ENCODE measurements around the gene HOXD8. TPM values are rescaled to one million over a fixed set of nuclear protein-coding genes. Genes with fewer than 3 reads are reported as not detected.

Gene HOXD8
- total and polyA plus RNA-seq, 2 experiments from 2014 or later, result 19.7 to 27.8 TPM

DNA sequence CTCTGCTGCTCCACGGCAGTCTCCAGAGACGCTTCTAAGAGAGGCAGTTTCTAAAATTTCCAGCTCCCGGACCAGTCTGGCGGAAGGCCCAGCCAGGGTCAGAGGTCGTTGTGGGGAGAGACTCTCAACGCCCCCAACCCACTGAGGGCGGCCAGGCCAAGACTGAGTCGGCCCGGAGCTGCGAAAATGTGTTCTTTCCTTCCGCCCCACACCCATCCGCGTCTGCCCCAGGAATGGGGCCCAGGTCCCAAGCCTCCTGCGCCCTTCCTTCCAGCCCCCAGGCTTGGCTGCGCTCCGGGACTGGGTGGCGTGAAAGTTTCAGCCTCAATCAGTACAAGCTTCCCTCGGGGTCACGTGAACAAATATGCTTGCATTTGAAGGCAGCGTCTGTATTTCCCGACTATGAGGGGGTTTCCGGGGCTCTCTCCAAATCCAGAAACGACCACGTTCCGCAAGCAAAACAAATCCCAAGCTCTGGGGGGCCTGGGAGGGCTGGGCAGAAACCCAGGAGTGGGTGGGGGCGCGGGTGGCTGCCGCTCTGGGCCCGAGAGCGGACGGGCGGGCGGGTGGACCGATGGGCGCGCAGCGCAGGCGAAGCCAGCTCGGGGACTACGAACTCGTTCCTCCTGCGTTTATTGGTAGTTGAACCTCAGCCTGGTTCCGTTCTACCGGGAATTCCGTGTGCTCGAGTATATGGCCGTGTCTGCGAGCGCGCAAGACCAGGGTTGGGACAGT is 30.9 kb downstream of the HOXD8 start:
- H3K4me3 ChIP-seq, result no peak overlapping the region
- H3K4me1 ChIP-seq (ENCODE audit: insufficient read depth), result no peaks in the 10 kb centered on the region; the same call in 1 of the 2 replicates
- WGBS, 2 experiments (ENCODE audit: low coverage in 1 of 2, low lambda C conversion rate in 2 of 2, missing lambda C conversion rate in 2 of 2), result 92 to 93% methylated on average over 49 to 50 of the region's 50 CpGs
- no peaks in the 10 kb centered on the region for H3K79me2 ChIP-seq (ENCODE audit: insufficient read depth)
- no peak overlapping the region for H3K27ac ChIP-seq
- DNase-seq, result no peak
- no peaks in the 10 kb centered on the region for H4K20me1 ChIP-seq (ENCODE audit: insufficient read depth)
- H3K27me3 ChIP-seq (replicated peaks; ENCODE audit: insufficient read depth), result no peaks in the 10 kb centered on the region
- no peak overlapping the region for H2AFZ ChIP-seq
- H3K36me3 ChIP-seq (ENCODE audit: low read depth), result no peaks in the 10 kb centered on the region
- no peaks in the 10 kb centered on the region for H3K9me2 ChIP-seq (ENCODE audit: insufficient read depth)
- no peak overlapping the region for H3K4me2 ChIP-seq (ENCODE audit: unreplicated experiment)
- TF ChIP-seq EZH2 (IDR thresholded peaks at IDR 0.05; ENCODE audit: insufficient read depth, poor library complexity, severe bottlenecking), result no peak
- TF ChIP-seq EZH2phosphoT487 (IDR thresholded peaks at IDR 0.05; ENCODE audit: insufficient read depth, low read depth), result no peak
- in situ Hi-C loops (cut with MboI), result no loop called here
- no peaks in the 10 kb centered on the region for H3K9me3 ChIP-seq (ENCODE audit: low read depth)
- H3K9ac ChIP-seq, result no peak overlapping the region
- peaks cover 9% of the 10 kb centered on the region; the same call in 1 of the 2 replicates for H3F3A ChIP-seq (ENCODE audit: insufficient read depth)

GRCh38 chr2:176160986-176161824 is 31.7 kb downstream of the HOXD8 start:
- H3K4me1 ChIP-seq (ENCODE audit: insufficient read depth), result no peaks in the 10 kb centered on the region; the same call in 1 of the 2 replicates
- no peaks in the 10 kb centered on the region for H3K36me3 ChIP-seq (ENCODE audit: low read depth)
- H3K27me3 ChIP-seq (replicated peaks; ENCODE audit: insufficient read depth), result no peaks in the 10 kb centered on the region
- no peaks in the 10 kb centered on the region for H3K79me2 ChIP-seq (ENCODE audit: insufficient read depth)
- H2AFZ ChIP-seq, result peak overlapping the region; percentile 71
- WGBS, 2 experiments (ENCODE audit: low coverage in 1 of 2, low lambda C conversion rate in 2 of 2, missing lambda C conversion rate in 2 of 2), result 91 to 92% methylated on average over 22 of the region's 22 CpGs
- no peak for DNase-seq
- H3K9me3 ChIP-seq (ENCODE audit: low read depth), result no peaks in the 10 kb centered on the region
- in situ Hi-C loops (cut with MboI), result no loop called here
- peak overlapping the region; percentile 44 for H3K27ac ChIP-seq
- no peaks in the 10 kb centered on the region for H4K20me1 ChIP-seq (ENCODE audit: insufficient read depth)
- TF ChIP-seq EZH2 (IDR thresholded peaks at IDR 0.05; ENCODE audit: insufficient read depth, poor library complexity, severe bottlenecking) (no peak), EZH2phosphoT487 (IDR thresholded peaks at IDR 0.05; ENCODE audit: insufficient read depth, low read depth) (no peak)
- H3K9me2 ChIP-seq (ENCODE audit: insufficient read depth), result no peaks in the 10 kb centered on the region
- H3K9ac ChIP-seq, result peak overlapping the region; percentile 61
- H3K4me3 ChIP-seq, result peak overlapping the region; percentile 62
- peak overlapping the region; percentile 92 for H3K4me2 ChIP-seq (ENCODE audit: unreplicated experiment)
- 0 out of 2 replicates have a peak, but pooled peaks cover 9% of the 10 kb centered on the region for H3F3A ChIP-seq (ENCODE audit: insufficient read depth)

DNA sequence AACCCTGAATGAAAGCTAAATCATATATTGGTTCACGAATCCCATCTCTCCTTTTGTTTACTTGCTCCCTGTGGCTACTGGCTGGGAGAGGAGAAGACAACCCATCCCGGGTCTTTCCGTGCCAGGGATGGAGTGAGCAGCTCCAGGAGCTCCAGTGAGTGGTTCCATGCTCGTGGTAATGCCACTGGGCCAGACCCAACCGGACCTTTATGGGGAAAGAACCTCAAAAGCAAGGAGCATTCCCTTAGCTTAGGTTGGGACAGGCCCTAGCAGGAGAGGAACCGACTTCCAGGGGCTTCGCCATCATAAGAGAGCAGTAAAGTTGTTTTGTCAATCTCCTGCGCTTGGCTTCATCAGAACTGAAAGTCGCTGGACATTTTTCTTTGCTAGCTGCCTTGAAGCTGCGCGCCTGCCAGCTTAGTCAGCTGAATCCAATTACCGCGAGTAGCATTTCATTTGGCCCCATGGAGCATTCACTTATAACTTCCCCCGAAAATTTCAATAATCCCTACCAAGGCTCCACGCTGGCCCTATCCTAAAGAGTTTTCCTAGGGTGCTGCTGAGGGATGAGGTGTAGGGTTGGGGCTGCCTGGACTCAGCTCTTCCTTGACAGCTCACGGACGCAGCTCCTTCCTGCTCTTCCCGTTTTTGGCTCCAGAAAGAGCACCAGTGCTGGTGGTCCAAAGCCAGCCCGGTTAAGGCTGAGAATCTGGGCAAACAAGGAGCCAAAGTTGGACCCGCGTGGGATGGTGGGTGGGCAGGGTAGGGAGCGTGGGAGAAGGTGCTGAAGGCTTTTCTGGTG is 32.5 kb downstream of the HOXD8 start:
- Histone ChIP-seq H2AFZ (peak overlapping the region; percentile 71), H3K27ac (peak overlapping the region; percentile 44), H3K9ac (peak overlapping the region; percentile 61), H3K9me2 (ENCODE audit: insufficient read depth) (no peaks in the 10 kb centered on the region), H3K4me3 (peak overlapping the region; percentile 62), H3K9me3 (ENCODE audit: low read depth) (no peaks in the 10 kb centered on the region), H3K4me2 (ENCODE audit: unreplicated experiment) (peak overlapping the region; percentile 92), H3K79me2 (ENCODE audit: insufficient read depth) (no peaks in the 10 kb centered on the region), H4K20me1 (ENCODE audit: insufficient read depth) (no peaks in the 10 kb centered on the region), H3K27me3 (replicated peaks; ENCODE audit: insufficient read depth) (no peaks in the 10 kb centered on the region), H3F3A (ENCODE audit: insufficient read depth) (0 out of 2 replicates have a peak, but pooled peaks cover 13% of the 10 kb centered on the region), H3K36me3 (ENCODE audit: low read depth) (no peaks in the 10 kb centered on the region), H3K4me1 (ENCODE audit: insufficient read depth) (0 out of 2 replicates have a peak, but pooled peaks cover 2% of the 10 kb centered on the region)
- DNase-seq, result peak; percentile 89
- TF ChIP-seq EZH2phosphoT487 (IDR thresholded peaks at IDR 0.05; ENCODE audit: insufficient read depth, low read depth) (no peak), EZH2 (IDR thresholded peaks at IDR 0.05; ENCODE audit: insufficient read depth, poor library complexity, severe bottlenecking) (no peak)
- in situ Hi-C loops (cut with MboI), result no loop called here
- WGBS, 2 experiments (ENCODE audit: low coverage in 1 of 2, low lambda C conversion rate in 2 of 2, missing lambda C conversion rate in 2 of 2), result 3 to 6% methylated on average over 22 of the region's 22 CpGs
